GM10248 (cell line): ENCODE measurements around the gene GPATCH2.
"Not testable (repeated sequence)": the region's sequence is repeated elsewhere in the genome, so short reads cannot be mapped to it uniquely, and the experiment has no call there.

Experiments
- CTCF ChIA-PET: fragments of 300-600 bp; sonication (Branson Sonifier 250); formaldehyde crosslinking; extraction: SDS; loops from one replicate; lab custom pipeline; 2021; ENCODE audit warnings: antibody characterized with exemption; lab: Yijun Ruan, JAX
- POLR2A ChIA-PET: fragments of 350-650 bp; sonication (Branson Sonifier 250); formaldehyde crosslinking; extraction: SDS; loops from one replicate; lab custom pipeline; 2020; ENCODE audit warnings: antibody characterized with exemption; lab: Yijun Ruan, JAX
- DNase-seq: peaks from one replicate; pipeline ENCODE4 v3.0.0; 2012; ENCODE audit errors: extremely low spot score
- CTCF ChIP-seq: IDR thresholded peaks from 2 replicates; pipeline ENCODE4 v1.5.1; 2012; ENCODE audit warnings: mild to moderate bottlenecking, low read depth; ENCODE audit errors: extremely low read depth, missing control alignments, control extremely low read depth

The GPATCH2 gene

GRCh38 chr1:217526636-217527035, 104.3 kb downstream of the GPATCH2 start:
- CTCF ChIA-PET: interaction anchor here (1.5 to 1.6 kb wide), 2 partner anchors 12 to 27 kb away, joined by 3 read pairs; no protein-coding TSS in a partner anchor

GRCh38 chr1:217525773-217526490, 105.0 kb downstream of the GPATCH2 start:
- no peak for DNase-seq
- no peak for TF ChIP-seq CTCF
- ChIA-PET CTCF (interaction anchor here (1.6 kb wide), 1 partner anchor 28 kb away, joined by 3 read pairs; no protein-coding TSS in a partner anchor), POLR2A (no interaction called here)

More at GRCh38 chr1:217526636-217527035, 104.3 kb downstream of the GPATCH2 start:
- POLR2A ChIA-PET: no interaction called here
- TF ChIP-seq CTCF: no peak
- no peak for DNase-seq

GRCh38 chr1:217524787-217525520, 105.9 kb downstream of the GPATCH2 start:
- no peak for TF ChIP-seq CTCF
- POLR2A ChIA-PET: no interaction called here
- no peak for DNase-seq
- CTCF ChIA-PET: interaction anchor here (1.6 kb wide), 1 partner anchor 29 kb away, joined by 3 read pairs; no protein-coding TSS in a partner anchor

- CTCF ChIA-PET, DNase-seq, POLR2A ChIA-PET: not testable (repeated sequence)
Measured at GRCh38 chr1:217523921-217524320, 107.0 kb downstream of the GPATCH2 start.

- DNase-seq: no peak
- no peak for TF ChIP-seq CTCF
- ChIA-PET POLR2A (no interaction called here), CTCF (no interaction called here)
Measured at GRCh38 chr1:217522277-217522676, 108.6 kb downstream of the GPATCH2 start.

- ChIA-PET CTCF (no interaction called here), POLR2A (no interaction called here)
- no peak for DNase-seq
- TF ChIP-seq CTCF: no peak
Measured at GRCh38 chr1:217521317-217521716, 109.6 kb downstream of the GPATCH2 start.

- ChIA-PET POLR2A (no interaction called here), CTCF (interaction anchor here (1.6 kb wide), 1 partner anchor 29 kb away, joined by 3 read pairs; no protein-coding TSS in a partner anchor)
- DNase-seq: no peak
- TF ChIP-seq CTCF: no peak
Measured at GRCh38 chr1:217506878-217507277, 124.0 kb downstream of the GPATCH2 start.
